GM18505 (cell line): ENCODE data around the gene HPCAL4.

Experiments
- ATAC-seq: cut with Tn5 transposase; IDR thresholded peaks from one replicate; pipeline ENCODE4 v1.9.1; 2021; ENCODE audit not compliant: unreplicated experiment
- POLR2A ChIP-seq: IDR thresholded peaks from 4 replicates; pipeline ENCODE4 v1.6.1; 2011; ENCODE audit warnings: borderline replicate concordance; ENCODE audit not compliant: insufficient read depth, insufficient read length; ENCODE audit errors: extremely low read depth

Gene HPCAL4

GRCh38 chr1:39692152-39693074 is 1.2 kb upstream of the HPCAL4 start:
- TF ChIP-seq POLR2A = no peak
- no peak for ATAC-seq

DNA sequence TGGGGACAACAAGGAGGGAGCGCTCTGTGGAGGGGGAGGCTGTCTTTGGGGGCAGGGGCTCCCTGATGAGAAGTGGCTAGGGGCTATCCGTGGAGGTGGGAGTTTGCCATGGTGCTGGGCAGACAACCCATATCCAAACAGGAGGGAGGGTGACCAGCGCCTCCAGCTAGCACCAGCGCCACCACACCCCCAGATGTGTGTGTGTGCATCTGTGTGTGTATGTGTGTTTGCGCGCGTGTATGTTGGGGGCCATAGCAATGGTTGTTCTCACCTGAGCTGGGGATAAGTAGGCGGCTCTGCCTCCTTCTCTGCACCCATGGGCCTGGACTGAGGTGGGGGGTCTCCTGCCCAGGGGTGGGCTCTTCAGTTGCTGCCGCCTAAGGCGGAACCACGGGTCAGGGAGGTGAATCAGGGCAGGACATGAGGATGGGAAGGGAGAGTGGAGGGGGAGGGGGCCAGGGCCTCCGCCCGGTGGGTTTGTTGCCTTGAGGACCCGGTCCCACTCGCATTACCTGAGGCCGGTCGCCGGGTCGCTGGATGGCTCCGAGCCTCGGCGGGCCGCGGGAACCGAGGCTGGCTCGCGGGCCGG is 345 bp downstream of the HPCAL4 start:
- TF ChIP-seq POLR2A = no peak
- no peak for ATAC-seq

GRCh38 chr1:39690225-39690624 is 1.0 kb downstream of the HPCAL4 start:
- no peak for TF ChIP-seq POLR2A
- no peak for ATAC-seq

- no peak for TF ChIP-seq POLR2A
- ATAC-seq = no peak
Observed at GRCh38 chr1:39689635-39690034, 1.6 kb downstream of the HPCAL4 start.

GRCh38 chr1:39689214-39689613 is 2.0 kb downstream of the HPCAL4 start:
- ATAC-seq = no peak
- TF ChIP-seq POLR2A = no peak

DNA sequence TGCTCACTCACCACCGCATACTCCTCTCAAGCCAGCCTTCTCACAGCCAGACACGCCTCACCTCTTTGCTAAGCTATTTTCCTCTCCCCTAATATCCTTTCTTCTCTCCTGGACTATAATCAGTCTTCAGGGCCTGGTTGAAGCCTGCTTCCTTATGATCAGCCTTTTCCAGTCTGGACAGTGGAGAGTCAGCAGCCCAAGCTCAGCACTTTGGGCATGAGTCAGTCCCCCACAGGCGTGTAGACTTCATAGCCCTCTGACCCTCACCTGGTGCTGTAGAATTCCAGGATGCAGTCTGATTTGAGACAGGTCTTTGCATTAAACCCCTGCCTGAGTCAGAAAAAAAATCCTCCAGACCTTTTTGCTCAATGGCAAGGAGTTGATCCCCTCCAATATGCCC is 2.5 kb downstream of the HPCAL4 start:
- TF ChIP-seq POLR2A = no peak

GRCh38 chr1:39687243-39687642 is 4.0 kb downstream of the HPCAL4 start:
- ATAC-seq = no peak
- TF ChIP-seq POLR2A = no peak

More for the DNA sequence above, 2.5 kb downstream of the HPCAL4 start:
- no peak for ATAC-seq

GRCh38 chr1:39685071-39685470 is 6.2 kb downstream of the HPCAL4 start:
- no peak for TF ChIP-seq POLR2A
- ATAC-seq = no peak

GRCh38 chr1:39684313-39684664 is 6.9 kb downstream of the HPCAL4 start:
- no peak for ATAC-seq
- no peak for TF ChIP-seq POLR2A

GRCh38 chr1:39683591-39684312 is 7.5 kb downstream of the HPCAL4 start:
- no peak for TF ChIP-seq POLR2A
- no peak for ATAC-seq

GRCh38 chr1:39681999-39682398 is 9.2 kb downstream of the HPCAL4 start:
- TF ChIP-seq POLR2A = no peak
- ATAC-seq = no peak

GRCh38 chr1:39681294-39681693 is 9.9 kb downstream of the HPCAL4 start:
- TF ChIP-seq POLR2A = no peak
- ATAC-seq = no peak

- ATAC-seq = no peak
- no peak for TF ChIP-seq POLR2A
Observed at GRCh38 chr1:39680751-39681150, 10.5 kb downstream of the HPCAL4 start.
